BJ (cell line): ENCODE results near the gene PARP11. TPM values are rescaled to one million over a fixed set of nuclear protein-coding genes. Genes with fewer than 3 reads are reported as not detected.

Experiments used
- CTCF ChIA-PET: fragments of 350-600 bp; formaldehyde crosslinking; extraction: SDS; loops from one replicate; lab custom pipeline; 2021; ENCODE audit warnings: antibody characterized with exemption, inconsistent platforms; lab: Yijun Ruan, JAX
- POLR2A ChIA-PET: fragments of 300-600 bp; sonication (Branson Sonifier 250); formaldehyde crosslinking; extraction: SDS; loops from one replicate; lab custom pipeline; 2021; ENCODE audit warnings: antibody characterized with exemption; lab: Charles Lee
- DNase-seq: peaks from one replicate; pipeline ENCODE4 v3.0.0-alpha.2; 2011; ENCODE audit warnings: low read depth
- H3K27me3 ChIP-seq: 2 replicates; pipeline ENCODE4 v1.6.0; 2011; ENCODE audit warnings: low read length; ENCODE audit not compliant: control insufficient read depth, insufficient read depth
- H3K36me3 ChIP-seq: 2 replicates; pipeline ENCODE4 v1.5.1; 2011; ENCODE audit warnings: low read length; ENCODE audit not compliant: control insufficient read depth, insufficient read depth
- H3K4me3 ChIP-seq: 2 replicates; pipeline ENCODE4 v1.5.1; 2011; ENCODE audit warnings: low read depth, mild to moderate bottlenecking, control low read depth, low read length
- CTCF ChIP-seq: IDR thresholded peaks from 2 replicates; pipeline ENCODE4 v1.5.1; 2011; ENCODE audit warnings: low read depth, mild to moderate bottlenecking, control low read depth, inconsistent platforms, low read length, moderate library complexity; ENCODE audit not compliant: insufficient read depth
- polyA plus RNA-seq: library from polyadenylated mRNA; depleted of rRNA; stranded (reverse); fragments of >200 nt; gene quantifications from 2 replicates; pipeline ENCODE4 v1.2.3, GENCODE V29; 2011

The PARP11 gene
- polyA plus RNA-seq, 1 experiment, result 3.4 TPM

- ChIA-PET POLR2A (no interaction called here), CTCF (interaction anchor here (4.0 kb wide), 1 partner anchor 12 kb away, joined by 25 read pairs; no protein-coding TSS in a partner anchor)
- TF ChIP-seq CTCF, result no peak
- H3K4me3 ChIP-seq, result no peak overlapping the region
- no peaks in the 10 kb centered on the region for H3K36me3 ChIP-seq
- H3K27me3 ChIP-seq, result peaks cover 4% of the 10 kb centered on the region; the same call in 1 of the 2 replicates
- DNase-seq, result no peak
Measured at GRCh38 chr12:3896801-3897351, 23.7 kb upstream of the PARP11 start.

- no peak for TF ChIP-seq CTCF
Measured at GRCh38 chr12:3896356-3896755, 23.2 kb upstream of the PARP11 start.

GRCh38 chr12:3892631-3893030 is 19.4 kb upstream of the PARP11 start:
- POLR2A ChIA-PET, result no interaction called here
- TF ChIP-seq CTCF, result no peak
- Histone ChIP-seq H3K36me3 (no peaks in the 10 kb centered on the region), H3K27me3 (peaks cover 5% of the 10 kb centered on the region), H3K4me3 (no peak overlapping the region)
- CTCF ChIA-PET, result no interaction called here
- DNase-seq, result no peak

More at GRCh38 chr12:3896356-3896755, 23.2 kb upstream of the PARP11 start:
- Histone ChIP-seq H3K27me3 (peaks cover 5% of the 10 kb centered on the region), H3K4me3 (no peak overlapping the region), H3K36me3 (no peaks in the 10 kb centered on the region)
- DNase-seq, result no peak
- POLR2A ChIA-PET, result no interaction called here
- CTCF ChIA-PET, result interaction anchor here (4.0 kb wide), 1 partner anchor 11 kb away, joined by 25 read pairs; no protein-coding TSS in a partner anchor

GRCh38 chr12:3891201-3891600 is 18.0 kb upstream of the PARP11 start:
- ChIA-PET CTCF (interaction anchor here (0.8 to 1.6 kb wide), 3 partner anchors 146 to 385 kb away, joined by 3 to 6 read pairs (median 4); no protein-coding TSS in a partner anchor), POLR2A (no interaction called here)
- no peak for TF ChIP-seq CTCF
- H3K4me3 ChIP-seq, result no peak overlapping the region
- no peaks in the 10 kb centered on the region for H3K36me3 ChIP-seq
- no peak for DNase-seq
- peaks cover 3% of the 10 kb centered on the region; the same call in 1 of the 2 replicates for H3K27me3 ChIP-seq

- no peak for DNase-seq
- TF ChIP-seq CTCF, result no peak
- Histone ChIP-seq H3K27me3 (peaks cover 1% of the 10 kb centered on the region; the same call in 1 of the 2 replicates), H3K36me3 (no peaks in the 10 kb centered on the region), H3K4me3 (no peak overlapping the region)
- ChIA-PET POLR2A (no interaction called here), CTCF (interaction anchor here (1.3 to 6.8 kb wide), 4 partner anchors 149 to 390 kb away, joined by 3 to 100 read pairs (median 6); no protein-coding TSS in a partner anchor)
Measured at GRCh38 chr12:3888659-3889058, 15.5 kb upstream of the PARP11 start.
